HEK293 (cell line): Measurements from ENCODE around the gene APOBEC2.

Experiments
- CTCF ChIA-PET: fragments of 350-600 bp; formaldehyde crosslinking; extraction: SDS; loops from one replicate; lab custom pipeline; 2021; ENCODE audit warnings: antibody characterized with exemption; lab: Yijun Ruan, JAX
- POLR2A ChIA-PET: fragments of 300-600 bp; formaldehyde crosslinking; extraction: SDS; loops from one replicate; lab custom pipeline; 2020; ENCODE audit warnings: antibody characterized with exemption, inconsistent platforms; lab: Yijun Ruan, JAX
- H3K27ac ChIP-seq: fragments of 200-500 bp; sonication (Bioruptor generic); 2 replicates; pipeline ENCODE4 v1.5.1; 2014; ENCODE audit warnings: low read depth, low read length, control low read depth, inconsistent platforms; ENCODE audit errors: extremely low read depth
- H3K36me3 ChIP-seq, 2 experiments: fragments of 200-500 bp in 1 of 2; sonication (Bioruptor generic) in 1 of 2; 1 replicate in 1 of 2; 2 replicates in 1 of 2; pipeline ENCODE4 v1.5.1; 2014 to 2017; ENCODE audit warnings: inconsistent platforms in 2 of 2, low read length in 2 of 2; ENCODE audit not compliant: control insufficient read depth in 2 of 2, insufficient read depth in 1 of 2
- H3K4me1 ChIP-seq: fragments of 200-500 bp; sonication (Bioruptor generic); 2 replicates; pipeline ENCODE4 v1.5.1; 2014; ENCODE audit warnings: mild to moderate bottlenecking, low read length, inconsistent platforms; ENCODE audit not compliant: control insufficient read depth, insufficient read depth
- H3K4me3 ChIP-seq: 2 replicates; pipeline ENCODE4 v1.5.1; 2011; ENCODE audit warnings: low read depth, mild to moderate bottlenecking, control low read depth, low read length, moderate library complexity
- H3K9me3 ChIP-seq: fragments of 200-500 bp; sonication (Bioruptor generic); 2 replicates; pipeline ENCODE4 v1.5.1; 2014; ENCODE audit warnings: low read depth, low read length, inconsistent platforms; ENCODE audit not compliant: control insufficient read depth, insufficient read depth
- FEZF1 ChIP-seq: fragments of 450-650 bp; formaldehyde crosslinking; IDR thresholded peaks from 2 replicates; pipeline ENCODE4 v1.5.1; 2016; ENCODE audit warnings: missing biosample characterization, missing genetic modification characterization
- KLF10 ChIP-seq: fragments of 450-650 bp; IDR thresholded peaks from 2 replicates; pipeline ENCODE4 v1.5.1; 2018; ENCODE audit warnings: missing biosample characterization, mild to moderate bottlenecking, missing genetic modification characterization
- SETDB1 ChIP-seq: IDR thresholded peaks from one replicate; pipeline ENCODE4 v1.6.1; 2017; ENCODE audit warnings: mild to moderate bottlenecking, low read length, moderate library complexity, mixed read lengths; ENCODE audit not compliant: insufficient read length
- WT1 ChIP-seq: fragments of 450-650 bp; formaldehyde crosslinking; IDR thresholded peaks from 2 replicates; pipeline ENCODE4 v1.5.1; 2016; ENCODE audit warnings: missing biosample characterization, missing genetic modification characterization
- YY2 ChIP-seq: fragments of 450-650 bp; formaldehyde crosslinking; IDR thresholded peaks from 2 replicates; pipeline ENCODE4 v1.5.1; 2016; ENCODE audit warnings: missing biosample characterization, missing genetic modification characterization
- ZBTB6 ChIP-seq: fragments of 450-650 bp; formaldehyde crosslinking; IDR thresholded peaks from 2 replicates; pipeline ENCODE4 v1.5.1; 2017; ENCODE audit warnings: missing biosample characterization, missing genetic modification characterization
- ZNF132 ChIP-seq: fragments of 450-650 bp; formaldehyde crosslinking; IDR thresholded peaks from 2 replicates; pipeline ENCODE4 v1.5.1; 2017; ENCODE audit warnings: missing biosample characterization, missing genetic modification characterization, borderline replicate concordance
- ZNF138 ChIP-seq: fragments of 450-650 bp; formaldehyde crosslinking; IDR thresholded peaks from 2 replicates; pipeline ENCODE4 v1.5.1; 2016; ENCODE audit warnings: missing biosample characterization, missing genetic modification characterization, borderline replicate concordance
- ZNF157 ChIP-seq: fragments of 450-650 bp; formaldehyde crosslinking; IDR thresholded peaks from 2 replicates; pipeline ENCODE4 v1.5.1; 2016; ENCODE audit warnings: missing biosample characterization, missing genetic modification characterization
- ZNF18 ChIP-seq: fragments of 450-650 bp; formaldehyde crosslinking; IDR thresholded peaks from 2 replicates; pipeline ENCODE4 v1.5.1; 2016; ENCODE audit warnings: missing biosample characterization, missing genetic modification characterization
- ZNF214 ChIP-seq: fragments of 450-650 bp; formaldehyde crosslinking; IDR thresholded peaks from 2 replicates; pipeline ENCODE4 v1.5.1; 2017; ENCODE audit warnings: missing biosample characterization, mild to moderate bottlenecking, missing genetic modification characterization, borderline replicate concordance
- ZNF223 ChIP-seq: fragments of 450-650 bp; formaldehyde crosslinking; IDR thresholded peaks from 2 replicates; pipeline ENCODE4 v1.5.1; 2016; ENCODE audit warnings: missing biosample characterization, missing genetic modification characterization
- ZNF341 ChIP-seq: fragments of 450-650 bp; formaldehyde crosslinking; IDR thresholded peaks from 2 replicates; pipeline ENCODE4; 2016; ENCODE audit warnings: low read depth, missing biosample characterization, missing genetic modification characterization
- ZNF350 ChIP-seq: fragments of 450-650 bp; formaldehyde crosslinking; IDR thresholded peaks from 2 replicates; pipeline ENCODE4 v1.5.0; 2017; ENCODE audit warnings: missing biosample characterization, mild to moderate bottlenecking, missing genetic modification characterization
- ZNF518A ChIP-seq: fragments of 450-650 bp; formaldehyde crosslinking; conservative IDR thresholded peaks from 2 replicates; pipeline ENCODE4 v1.5.1; 2016; ENCODE audit warnings: low read depth, missing biosample characterization, missing genetic modification characterization
- ZNF560 ChIP-seq: fragments of 450-650 bp; formaldehyde crosslinking; IDR thresholded peaks from 2 replicates; pipeline ENCODE4 v1.5.1; 2017; ENCODE audit warnings: missing biosample characterization, missing genetic modification characterization, borderline replicate concordance
- ZNF571 ChIP-seq: fragments of 450-650 bp; formaldehyde crosslinking; IDR thresholded peaks from 2 replicates; pipeline ENCODE4 v1.5.0; 2017; ENCODE audit warnings: missing biosample characterization, missing genetic modification characterization
- ZNF580 ChIP-seq: fragments of 450-650 bp; formaldehyde crosslinking; IDR thresholded peaks from 2 replicates; pipeline ENCODE4 v1.5.1; 2016; ENCODE audit warnings: missing biosample characterization, missing genetic modification characterization
- ZNF624 ChIP-seq: fragments of 450-650 bp; formaldehyde crosslinking; IDR thresholded peaks from 2 replicates; pipeline ENCODE4 v1.5.1; 2017; ENCODE audit warnings: missing biosample characterization, missing genetic modification characterization
- ZNF768 ChIP-seq: fragments of 450-650 bp; formaldehyde crosslinking; IDR thresholded peaks from 2 replicates; pipeline ENCODE4 v1.5.1; 2018; ENCODE audit warnings: missing biosample characterization, mild to moderate bottlenecking, missing genetic modification characterization
- ZNF785 ChIP-seq: fragments of 450-650 bp; formaldehyde crosslinking; IDR thresholded peaks from 2 replicates; pipeline ENCODE4 v1.5.1; 2016; ENCODE audit warnings: missing biosample characterization, missing genetic modification characterization
- ZNF791 ChIP-seq: fragments of 450-650 bp; formaldehyde crosslinking; IDR thresholded peaks from 2 replicates; pipeline ENCODE4 v1.5.1; 2016; ENCODE audit warnings: missing biosample characterization, missing genetic modification characterization
- ZNF792 ChIP-seq: fragments of 450-650 bp; formaldehyde crosslinking; IDR thresholded peaks from 2 replicates; pipeline ENCODE4 v1.5.1; 2016; ENCODE audit warnings: missing biosample characterization, missing genetic modification characterization
- ZSCAN16 ChIP-seq: fragments of 450-650 bp; formaldehyde crosslinking; IDR thresholded peaks from 2 replicates; pipeline ENCODE4 v1.5.1; 2016; ENCODE audit warnings: missing biosample characterization, missing genetic modification characterization
- ZSCAN23 ChIP-seq: fragments of 450-650 bp; formaldehyde crosslinking; IDR thresholded peaks from 2 replicates; pipeline ENCODE4 v1.5.1; 2016; ENCODE audit warnings: missing biosample characterization, missing genetic modification characterization
- ZSCAN30 ChIP-seq: fragments of 450-650 bp; IDR thresholded peaks from 2 replicates; pipeline ENCODE4 v1.5.1; 2018; ENCODE audit warnings: missing biosample characterization, mild to moderate bottlenecking, missing genetic modification characterization, moderate library complexity
- ZXDB ChIP-seq: fragments of 450-650 bp; formaldehyde crosslinking; IDR thresholded peaks from 2 replicates; pipeline ENCODE4 v1.5.1; 2016; ENCODE audit warnings: missing biosample characterization, missing genetic modification characterization

Gene APOBEC2

GRCh38 chr6:41080621-41081020, 27.6 kb downstream of the APOBEC2 start:
- ChIA-PET POLR2A (no interaction called here), CTCF (interaction anchor here (1.6 kb wide), 1 partner anchor 13 kb away, joined by 4 read pairs; no protein-coding TSS in a partner anchor)
- Histone ChIP-seq H3K9me3 (no peaks in the 10 kb centered on the region), H3K27ac (no peak overlapping the region), H3K4me3 (no peak overlapping the region), H3K4me1 (no peaks in the 10 kb centered on the region), H3K36me3 (peaks cover 38 to 64% of the 10 kb centered on the region in 2 experiments)
- no peak for TF ChIP-seq ZSCAN23
- TF ChIP-seq ZNF518A, result no peak
- no peak for TF ChIP-seq ZNF792 (tag by site-specific recombination)
- no peak for TF ChIP-seq ZNF350
- TF ChIP-seq ZNF768 (tag by site-specific recombination), result no peak
- no peak for TF ChIP-seq ZNF341 (tag by site-specific recombination)
- no peak for TF ChIP-seq ZNF571 (tag by site-specific recombination)
- no peak for TF ChIP-seq ZSCAN16

GRCh38 chr6:41083072-41083471, 30.1 kb downstream of the APOBEC2 start:
- H3K4me3 ChIP-seq, result no peak overlapping the region
- H3K27ac ChIP-seq, result no peak overlapping the region
- ChIA-PET POLR2A (interaction anchor here (2.3 kb wide), 1 partner anchor 10 kb away, joined by 7 read pairs; the partner anchor contains the start of genes NFYA and OARD1), CTCF (interaction anchor here (0.6 to 1.5 kb wide), 4 partner anchors 8 to 189 kb away, joined by 3 to 8 read pairs (median 3); no protein-coding TSS in a partner anchor)
- peaks cover 48 to 74% of the 10 kb centered on the region in 2 experiments for H3K36me3 ChIP-seq
- H3K4me1 ChIP-seq, result no peaks in the 10 kb centered on the region
- no peaks in the 10 kb centered on the region for H3K9me3 ChIP-seq
- TF ChIP-seq ZNF132 (no peak), ZNF791 (tag by site-specific recombination) (no peak), FEZF1 (tag by site-specific recombination) (no peak), YY2 (no peak), WT1 (tag by site-specific recombination) (no peak)

- no peak overlapping the region for H3K4me3 ChIP-seq
- CTCF ChIA-PET, result interaction anchor here (0.7 kb wide), 1 partner anchor 94 kb away, joined by 5 read pairs; no protein-coding TSS in a partner anchor
- peaks cover 55 to 73% of the 10 kb centered on the region in 2 experiments for H3K36me3 ChIP-seq
- H3K27ac ChIP-seq, result no peak overlapping the region
- H3K4me1 ChIP-seq, result no peaks in the 10 kb centered on the region
- POLR2A ChIA-PET, result no interaction called here
- no peaks in the 10 kb centered on the region for H3K9me3 ChIP-seq
- TF ChIP-seq ZNF157 (tag by site-specific recombination), result no peak
- no peak for TF ChIP-seq ZNF214 (tag by site-specific recombination)
- no peak for TF ChIP-seq ZBTB6 (tag by site-specific recombination)
- no peak for TF ChIP-seq ZNF785 (tag by site-specific recombination)
- no peak for TF ChIP-seq ZNF560 (tag by site-specific recombination)
- no peak for TF ChIP-seq SETDB1
- no peak for TF ChIP-seq KLF10 (tag by site-specific recombination)
- TF ChIP-seq ZNF138 (tag by site-specific recombination), result no peak
- TF ChIP-seq ZSCAN30, result no peak
- no peak for TF ChIP-seq ZNF624 (tag by site-specific recombination)
- TF ChIP-seq ZNF223 (tag by site-specific recombination), result no peak
- no peak for TF ChIP-seq ZXDB (tag by site-specific recombination)
- TF ChIP-seq ZNF580 (tag by site-specific recombination), result no peak
- no peak for TF ChIP-seq ZNF18 (tag by site-specific recombination)
Measured at GRCh38 chr6:41085182-41085581, 32.2 kb downstream of the APOBEC2 start.
